ELR (cell line): ENCODE data around the gene TXNDC9.
"Not testable (repeated sequence)": the region's sequence is repeated elsewhere in the genome, so short reads cannot be mapped to it uniquely, and the experiment has no call there.

Experiments used
- DNase-seq: peaks from one replicate; pipeline ENCODE4 v3.0.0-alpha.2; 2015; ENCODE audit warnings: low read depth

Gene TXNDC9, protein sequence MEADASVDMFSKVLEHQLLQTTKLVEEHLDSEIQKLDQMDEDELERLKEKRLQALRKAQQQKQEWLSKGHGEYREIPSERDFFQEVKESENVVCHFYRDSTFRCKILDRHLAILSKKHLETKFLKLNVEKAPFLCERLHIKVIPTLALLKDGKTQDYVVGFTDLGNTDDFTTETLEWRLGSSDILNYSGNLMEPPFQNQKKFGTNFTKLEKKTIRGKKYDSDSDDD

DNA sequence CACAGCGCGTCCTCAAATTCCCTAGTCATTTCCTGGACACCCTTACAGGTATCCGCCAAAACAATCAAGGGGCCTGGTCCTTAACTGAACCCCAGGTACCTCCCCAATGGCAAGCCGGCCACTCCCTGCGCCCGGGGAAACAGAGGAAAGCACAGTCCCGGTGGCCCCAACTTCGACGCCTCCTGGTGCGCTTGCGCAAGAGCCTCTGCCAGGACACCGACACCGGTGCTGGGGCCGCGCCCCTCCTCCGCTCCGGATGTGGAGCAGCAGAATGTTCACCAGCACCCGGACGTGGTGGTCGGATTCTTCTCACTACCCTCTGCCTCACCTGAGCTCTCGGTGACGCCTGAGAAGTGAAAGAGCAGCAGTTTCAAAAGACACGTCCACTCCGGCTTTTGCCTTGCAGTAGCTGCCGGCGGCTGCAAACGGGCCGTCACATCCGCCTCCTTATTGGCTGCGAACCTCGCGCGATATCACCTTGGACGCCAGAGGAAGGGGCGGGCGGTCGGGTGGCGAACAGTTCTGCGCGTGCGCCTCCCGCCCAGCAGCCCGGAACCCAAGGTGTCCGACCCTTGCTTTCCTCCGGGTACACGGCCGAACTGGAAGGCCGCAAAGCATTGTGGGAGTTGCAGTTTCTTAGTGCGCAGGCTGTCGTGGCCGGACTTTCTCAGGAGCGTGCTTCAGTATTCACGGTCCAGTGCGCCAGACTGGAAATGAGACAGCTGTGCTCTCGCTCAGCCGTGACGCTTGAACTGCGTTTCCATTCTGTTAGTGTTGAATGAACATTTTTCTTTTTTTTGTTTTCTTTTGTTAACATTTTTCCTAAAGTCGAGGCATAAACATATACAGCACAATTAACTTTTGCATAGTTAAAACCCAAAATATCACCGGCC, at the start of gene TXNDC9:
Gene TXNDC9 (minus strand): TSS at position 423 of the 893 bp plus-strand sequence. CDS start 3,123 bp downstream, outside the sequence.
- peak; percentile 100 for DNase-seq

DNA sequence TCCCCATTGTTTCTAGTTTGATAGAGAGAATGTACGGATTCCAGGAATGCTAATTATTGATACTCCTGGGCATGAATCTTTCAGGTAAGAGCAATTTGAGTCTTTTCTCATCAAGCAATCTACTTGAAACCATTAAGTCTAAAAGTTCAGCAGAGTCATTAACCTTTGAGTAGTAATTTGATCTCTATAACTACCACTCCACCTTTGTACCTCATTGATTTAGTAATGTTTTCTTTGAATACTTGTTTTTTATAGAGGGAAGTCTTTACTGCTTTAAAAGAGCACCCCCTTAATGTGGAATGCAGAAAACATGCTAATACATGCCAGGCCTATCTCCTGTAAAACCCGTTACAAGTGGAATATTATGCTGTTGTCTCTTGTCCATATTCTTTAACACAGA, 46.0 kb upstream of the TXNDC9 start:
- no peak for DNase-seq

DNA sequence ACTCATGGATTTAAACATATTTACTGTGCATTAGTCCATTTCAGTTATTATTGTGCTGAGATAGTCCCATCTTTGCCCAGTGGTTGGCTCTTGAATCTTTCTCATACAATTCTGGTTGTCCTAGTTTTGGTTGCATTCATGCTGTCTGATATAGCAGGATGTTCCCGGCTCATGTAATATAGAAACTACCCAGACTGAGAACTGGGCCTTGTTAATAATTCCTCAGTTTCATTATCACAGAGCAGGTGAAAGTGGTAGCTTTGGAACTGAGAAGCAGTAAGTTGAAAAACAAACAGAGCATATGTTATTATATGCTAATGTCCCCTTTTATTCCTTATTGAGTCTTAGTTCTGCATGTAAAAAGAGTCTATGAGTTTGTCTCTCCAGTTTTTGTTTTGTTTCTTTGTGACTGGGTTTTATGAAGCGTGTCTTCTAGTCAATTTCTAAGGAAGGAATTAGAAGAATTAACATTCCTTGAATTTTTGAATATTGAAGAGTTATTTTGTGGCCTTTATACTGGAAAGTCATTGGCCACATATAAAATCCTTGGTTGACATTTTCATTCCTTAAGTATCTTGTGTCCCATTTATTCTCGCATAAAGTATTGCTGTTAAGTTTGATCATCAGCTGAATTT, 44.4 kb upstream of the TXNDC9 start:
- DNase-seq: no peak

DNA sequence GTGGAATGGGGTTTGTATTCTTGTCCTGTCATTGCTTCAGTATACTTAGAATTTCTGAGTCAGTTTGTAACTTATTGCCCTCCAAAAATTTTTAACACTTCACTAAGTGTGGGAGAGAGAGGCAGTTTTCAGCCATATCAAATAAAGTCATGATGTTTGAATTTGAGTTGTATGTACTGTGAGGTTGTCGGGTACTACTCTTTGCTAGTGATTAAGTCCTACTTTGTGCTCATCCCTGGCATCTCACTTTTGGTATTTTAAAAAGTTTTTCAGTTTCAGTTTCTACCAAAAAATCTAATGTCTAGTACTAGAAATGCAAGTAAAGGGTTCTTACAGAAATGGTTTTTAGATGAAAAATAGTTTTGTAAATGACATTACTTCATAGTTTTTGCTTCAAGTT, 41.7 kb upstream of the TXNDC9 start:
- DNase-seq: no peak

DNA sequence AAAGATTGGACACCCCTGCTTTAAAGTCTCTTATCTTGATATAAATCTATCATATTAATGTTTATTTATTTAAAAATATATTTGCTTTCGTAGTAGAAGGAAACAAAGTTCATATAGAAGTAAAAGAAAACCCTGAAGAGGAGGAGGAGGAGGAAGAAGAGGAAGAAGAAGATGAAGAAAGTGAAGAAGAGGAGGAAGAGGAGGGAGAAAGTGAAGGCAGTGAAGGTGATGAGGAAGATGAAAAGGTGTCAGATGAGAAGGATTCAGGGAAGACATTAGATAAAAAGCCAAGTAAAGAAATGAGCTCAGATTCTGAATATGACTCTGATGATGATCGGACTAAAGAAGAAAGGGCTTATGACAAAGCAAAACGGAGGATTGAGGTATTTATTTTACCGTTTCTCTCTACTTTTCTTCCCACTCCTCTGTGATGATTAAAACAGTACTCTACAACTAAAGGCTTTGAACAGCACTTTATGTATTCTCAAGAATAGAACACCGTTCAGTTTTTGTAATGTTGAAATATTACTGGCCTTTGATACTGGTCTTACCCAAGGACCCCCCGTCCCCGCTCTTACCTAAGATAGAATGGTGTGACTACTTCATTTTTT, 40.2 kb upstream of the TXNDC9 start:
- DNase-seq: no peak

DNA sequence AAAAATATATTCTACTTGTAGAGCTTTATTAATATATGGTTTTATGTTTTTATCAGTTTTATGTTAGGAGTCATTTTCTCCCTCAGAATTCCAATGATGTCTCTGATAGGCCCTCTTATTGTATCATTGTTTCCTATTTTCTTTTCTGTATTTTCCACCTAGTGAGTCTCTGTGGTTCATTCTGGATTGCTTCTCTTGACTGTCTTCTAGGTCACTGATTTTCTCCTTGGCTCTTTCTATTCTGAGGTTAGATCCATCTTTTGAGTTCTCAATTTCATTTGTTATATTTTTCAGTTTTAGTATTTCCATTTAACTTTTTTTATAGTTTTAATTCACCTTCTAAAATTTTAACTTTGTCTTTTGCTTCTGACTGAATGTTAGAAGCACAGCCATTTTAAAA, 38.6 kb upstream of the TXNDC9 start:
- no peak for DNase-seq

- DNase-seq: no peak
Observed at GRCh38 chr2:99373144-99373543, 37.0 kb upstream of the TXNDC9 start.

DNA sequence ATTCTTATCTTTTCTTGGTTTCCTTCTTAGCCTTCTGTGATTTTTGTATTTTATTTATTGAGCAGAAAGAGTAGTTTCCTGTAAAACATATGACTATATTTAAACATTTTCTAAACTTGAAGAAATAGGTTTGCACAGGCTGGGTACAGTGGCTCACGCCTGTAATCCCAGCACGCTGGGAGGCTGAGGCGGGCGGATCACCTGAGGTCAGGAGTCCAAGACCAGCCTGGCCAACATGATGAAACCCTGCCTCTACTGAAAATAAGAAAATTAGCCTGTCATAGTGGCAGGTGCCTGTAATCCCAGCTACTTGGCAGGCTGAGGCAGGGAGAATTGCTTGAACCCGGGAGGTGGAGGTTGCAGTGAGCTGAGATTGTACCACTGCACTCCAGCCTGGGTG, 32.7 kb upstream of the TXNDC9 start:
- not testable (repeated sequence) for DNase-seq

DNA sequence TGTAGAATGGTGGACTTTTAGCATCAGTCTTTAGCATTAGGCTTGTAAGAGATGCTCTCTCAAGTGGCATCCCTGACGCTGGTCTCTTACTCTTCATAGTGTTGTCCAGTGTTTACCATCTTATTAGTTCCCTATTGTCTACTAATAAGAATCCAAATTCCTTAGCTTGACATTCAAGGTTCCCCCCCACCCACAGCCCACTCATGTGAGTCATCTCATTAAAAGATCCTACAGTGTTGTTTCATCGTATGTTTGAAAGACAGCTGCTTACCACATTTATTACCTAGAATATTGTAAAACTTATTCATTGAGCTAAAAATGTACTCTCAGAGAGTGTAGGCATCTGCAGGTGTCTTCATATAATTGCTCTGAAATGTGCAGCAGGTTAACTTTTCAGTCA, 29.5 kb upstream of the TXNDC9 start:
- DNase-seq: no peak

GRCh38 chr2:99356853-99357252, 20.7 kb upstream of the TXNDC9 start:
- DNase-seq: no peak

DNA sequence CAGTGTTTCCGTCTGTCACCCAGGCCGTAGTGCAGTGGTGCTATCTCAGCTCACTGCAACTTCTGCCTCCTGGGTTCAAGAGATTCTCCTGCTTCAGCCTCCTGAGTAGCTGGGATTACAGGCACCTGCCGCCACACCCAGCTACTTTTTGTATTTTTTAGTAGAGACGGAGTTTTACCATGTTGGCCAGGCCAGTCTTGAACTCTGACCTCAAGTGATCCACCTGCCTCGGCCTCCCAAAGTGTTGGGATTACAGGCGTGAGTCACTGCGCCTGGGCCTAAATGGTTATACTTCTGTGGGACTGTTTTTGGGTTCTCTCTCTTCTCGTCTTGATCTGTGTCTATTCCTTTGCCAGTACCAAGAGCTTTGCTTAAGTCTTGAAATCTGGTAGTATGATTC, 18.7 kb upstream of the TXNDC9 start:
- DNase-seq: not testable (repeated sequence)

GRCh38 chr2:99354070-99354469, 17.9 kb upstream of the TXNDC9 start:
- peak; percentile 54 for DNase-seq

DNA sequence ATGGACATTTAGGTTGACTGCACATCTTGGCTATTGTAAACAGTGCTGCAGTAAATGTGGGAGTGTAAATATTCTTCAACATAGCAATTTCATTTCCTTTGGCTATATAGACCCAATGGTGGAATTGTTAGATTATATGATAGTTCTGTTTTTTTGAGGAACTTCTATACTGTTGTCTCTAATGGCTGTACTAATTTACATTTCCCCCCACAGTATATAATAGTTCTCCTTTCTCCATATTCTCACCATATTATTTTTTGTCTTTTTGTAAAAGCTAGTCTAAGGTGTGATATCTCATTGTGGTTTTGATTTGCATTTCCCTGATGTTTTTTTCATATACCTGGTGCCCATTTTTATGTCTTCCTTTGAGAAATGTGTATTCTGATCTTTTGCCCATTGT, 14.1 kb upstream of the TXNDC9 start:
- DNase-seq: no peak

GRCh38 chr2:99348173-99348572, 12.0 kb upstream of the TXNDC9 start:
- DNase-seq: no peak

- DNase-seq: no peak
Observed at GRCh38 chr2:99346218-99346617, 10.1 kb upstream of the TXNDC9 start.

- DNase-seq: not testable (repeated sequence)
Observed at GRCh38 chr2:99345446-99345845, 9.3 kb upstream of the TXNDC9 start.

DNA sequence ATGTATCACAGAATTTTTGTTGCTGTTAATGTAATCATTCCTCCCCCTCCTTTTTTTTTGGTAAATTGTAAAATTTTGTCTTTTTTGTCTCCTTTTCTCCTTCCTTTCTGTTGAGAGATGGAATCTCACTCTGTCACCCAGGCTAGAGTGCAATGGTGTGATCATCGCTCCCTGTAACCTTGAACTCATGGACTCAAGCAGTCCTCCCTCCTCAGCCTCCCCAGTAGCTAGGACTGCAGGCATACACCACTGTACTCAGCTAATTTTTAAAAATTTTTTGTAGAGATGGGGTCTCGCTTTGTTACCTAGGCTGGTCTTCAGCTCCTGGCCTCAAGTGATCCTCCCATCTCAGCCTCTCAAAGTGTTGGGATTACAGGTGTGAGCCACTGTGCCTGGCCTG, 6.4 kb upstream of the TXNDC9 start:
- DNase-seq: no peak

DNA sequence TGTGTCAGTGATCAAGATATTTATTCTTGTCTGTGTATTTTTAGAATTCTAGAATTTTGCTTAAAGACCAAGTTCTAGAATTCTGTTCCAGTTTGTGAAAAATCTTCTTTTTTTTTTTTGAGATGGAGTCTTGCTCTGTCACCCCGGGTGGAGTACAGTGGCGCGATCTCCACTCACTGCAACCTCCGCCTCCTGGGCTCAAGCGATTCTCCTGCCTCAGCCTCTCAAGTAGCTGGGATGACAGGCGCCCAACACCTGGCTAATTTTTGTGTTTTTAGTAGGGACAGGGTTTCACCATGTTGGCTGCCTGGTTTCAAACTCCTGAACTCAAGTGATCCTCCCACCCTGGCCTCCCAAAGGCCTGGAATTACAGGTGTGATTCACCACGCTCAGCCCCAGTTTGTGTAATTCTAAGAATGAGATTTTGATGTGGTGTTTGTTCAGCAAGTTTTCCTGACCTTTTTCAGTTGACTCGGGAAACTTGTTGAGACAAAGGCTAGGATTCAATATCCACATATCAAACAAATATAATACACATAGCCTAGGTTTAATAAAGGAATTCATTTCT, 4.6 kb upstream of the TXNDC9 start:
- DNase-seq: peak; percentile 28

- DNase-seq: peak; percentile 43
Observed at GRCh38 chr2:99338029-99338585, 2.0 kb upstream of the TXNDC9 start.

GRCh38 chr2:99337113-99338028, 1.2 kb upstream of the TXNDC9 start, which contains the start of gene EIF5B:
TSS of gene EIF5B (plus strand) at chr2:99337389. CDS start at chr2:99337555, 166 bp downstream.
- DNase-seq: peak; percentile 97

GRCh38 chr2:99336804-99337112, 625 bp upstream of the TXNDC9 start:
- no peak for DNase-seq
